ENCODE measurements around the gene ST3GAL3. TPM values are rescaled to one million over a fixed set of nuclear protein-coding genes. Genes with fewer than 3 reads are reported as not detected.

ST3GAL3 gene
- total and polyA plus RNA-seq, 2 donors (not counting 3 experiments of a cell fraction or from before 2014, with no cell fraction given): 14.3 to 35.8 TPM

DNA sequence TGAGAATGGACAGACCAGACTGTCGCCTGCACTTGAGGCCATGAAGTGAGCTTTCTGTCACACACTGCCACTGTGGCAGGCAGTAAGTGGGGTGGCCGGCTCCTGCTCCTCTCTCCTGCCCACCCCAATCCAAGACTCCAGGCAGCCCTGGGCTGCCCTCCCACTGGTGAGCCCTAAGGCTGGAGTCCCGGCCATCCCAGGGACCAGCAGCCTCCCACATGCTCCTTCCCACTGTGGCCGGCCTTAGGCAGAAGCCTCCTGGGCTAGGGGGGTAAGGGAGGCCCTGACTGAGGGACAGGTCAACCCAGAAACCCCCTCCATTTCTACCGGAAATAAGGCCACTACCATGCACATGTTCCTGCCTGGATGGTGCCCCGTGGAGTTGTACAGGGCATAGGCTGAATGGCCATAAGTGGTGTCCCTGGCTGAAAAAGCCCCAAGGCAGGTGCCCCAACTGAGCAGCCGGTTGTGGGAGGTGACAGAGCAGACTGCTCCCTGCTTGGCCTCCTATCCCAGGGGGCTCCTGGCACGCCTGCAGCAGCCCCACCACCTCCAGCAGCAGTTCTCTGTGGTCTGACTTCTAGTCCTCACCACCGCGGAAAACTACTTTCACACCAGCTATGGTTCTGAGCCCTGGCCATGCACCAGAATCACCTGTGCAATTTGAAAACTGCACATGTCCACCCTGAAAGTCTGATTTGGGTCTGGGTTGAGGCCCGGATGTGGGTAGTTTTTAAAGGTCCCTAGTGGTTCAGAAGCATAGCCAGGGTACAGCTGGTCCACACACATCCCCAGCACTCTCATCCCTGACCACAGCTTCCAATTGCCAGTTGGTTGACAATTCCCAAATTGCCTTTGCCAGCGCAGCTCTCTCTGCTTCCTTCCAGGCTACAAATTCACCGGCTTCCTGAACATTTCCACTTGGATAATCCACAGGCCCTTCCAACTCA lies 224.7 kb downstream of the ST3GAL3 start:
- Histone ChIP-seq H2AFZ (ENCODE audit: low read depth, low read length) (no peak overlapping the region), H3K4me2 (ENCODE audit: insufficient read depth, low read length) (no peak overlapping the region), H3K27ac (ENCODE audit: insufficient read depth, low read depth, low read length) (no peak overlapping the region), H3K9ac (replicated peaks; ENCODE audit: extremely low read depth, insufficient read depth, low read length) (no peak overlapping the region), H3K79me2 (ENCODE audit: control insufficient read depth, insufficient read depth, low read length) (no peaks in the 10 kb centered on the region), H3K4me3 (replicated peaks in 1 of 3; ENCODE audit: insufficient read depth in 1 of 3, low read depth in 1 of 3, low read length in 3 of 3) (no peak overlapping the region), H3K36me3 (ENCODE audit: control insufficient read depth in 2 of 2, extremely low read depth in 1 of 2, insufficient read depth in 2 of 2, low read length in 2 of 2) (no peaks in the 10 kb centered on the region), H3K4me1 (ENCODE audit: control insufficient read depth, extremely low read depth, insufficient read depth, low read length) (peaks cover 5% of the 10 kb centered on the region), H3K9me1 (replicated peaks; ENCODE audit: control insufficient read depth, extremely low read depth, insufficient read depth, low read length) (no peaks in the 10 kb centered on the region), H3K27me3 (ENCODE audit: control insufficient read depth in 2 of 2, insufficient read depth in 2 of 2, low read length in 2 of 2) (peaks cover 0 to 9% of the 10 kb centered on the region in 2 experiments), H4K20me1 (replicated peaks; ENCODE audit: control insufficient read depth, extremely low read depth, insufficient read depth, low read length) (no peaks in the 10 kb centered on the region), H3K9me3 (replicated peaks; ENCODE audit: control insufficient read depth, insufficient read depth, low read length) (no peaks in the 10 kb centered on the region)
- DNase-seq (ENCODE audit: low read depth, low spot score) (no peak), FAIRE-seq (no peak)
- no peak for TF ChIP-seq MYC (IDR thresholded peaks at IDR 0.05; ENCODE audit: low read depth, low read length)
- TF ChIP-seq, protein P1, sequence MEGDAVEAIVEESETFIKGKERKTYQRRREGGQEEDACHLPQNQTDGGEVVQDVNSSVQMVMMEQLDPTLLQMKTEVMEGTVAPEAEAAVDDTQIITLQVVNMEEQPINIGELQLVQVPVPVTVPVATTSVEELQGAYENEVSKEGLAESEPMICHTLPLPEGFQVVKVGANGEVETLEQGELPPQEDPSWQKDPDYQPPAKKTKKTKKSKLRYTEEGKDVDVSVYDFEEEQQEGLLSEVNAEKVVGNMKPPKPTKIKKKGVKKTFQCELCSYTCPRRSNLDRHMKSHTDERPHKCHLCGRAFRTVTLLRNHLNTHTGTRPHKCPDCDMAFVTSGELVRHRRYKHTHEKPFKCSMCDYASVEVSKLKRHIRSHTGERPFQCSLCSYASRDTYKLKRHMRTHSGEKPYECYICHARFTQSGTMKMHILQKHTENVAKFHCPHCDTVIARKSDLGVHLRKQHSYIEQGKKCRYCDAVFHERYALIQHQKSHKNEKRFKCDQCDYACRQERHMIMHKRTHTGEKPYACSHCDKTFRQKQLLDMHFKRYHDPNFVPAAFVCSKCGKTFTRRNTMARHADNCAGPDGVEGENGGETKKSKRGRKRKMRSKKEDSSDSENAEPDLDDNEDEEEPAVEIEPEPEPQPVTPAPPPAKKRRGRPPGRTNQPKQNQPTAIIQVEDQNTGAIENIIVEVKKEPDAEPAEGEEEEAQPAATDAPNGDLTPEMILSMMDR (IDR thresholded peaks at IDR 0.05; ENCODE audit: extremely low read depth in 1 of 2, insufficient read depth in 1 of 2, low read depth in 1 of 2, low read length in 2 of 2): no peak
- TF ChIP-seq, protein P2, sequence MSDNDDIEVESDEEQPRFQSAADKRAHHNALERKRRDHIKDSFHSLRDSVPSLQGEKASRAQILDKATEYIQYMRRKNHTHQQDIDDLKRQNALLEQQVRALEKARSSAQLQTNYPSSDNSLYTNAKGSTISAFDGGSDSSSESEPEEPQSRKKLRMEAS (IDR thresholded peaks at IDR 0.05; ENCODE audit: insufficient read depth, insufficient read length): no peak
- no peak for TF ChIP-seq POLR2A (IDR thresholded peaks at IDR 0.05; ENCODE audit: low read depth, low read length)
- intact Hi-C loops (cut with micrococcal nuclease): loop anchor here (5.0 kb wide), 2 partner anchors 80 to 280 kb away; partner anchors contain the start of gene KDM4A
- dilution Hi-C loops (cut with MboI; ENCODE audit: extremely low pct_ligation_motif_present, low sequenced_read_pairs): loop anchor here (25.0 kb wide), 1 partner anchor 170 kb away; no protein-coding TSS in a partner anchor
- ChIA-PET POLR2A (interaction anchor here (1.4 kb wide), 1 partner anchor 168 kb away, joined by 4 read pairs; no protein-coding TSS in a partner anchor), CTCF (interaction anchor here (1.2 to 18.1 kb wide), 3 partner anchors 14 to 168 kb away, joined by 3 to 965 read pairs (median 93); partner anchors contain the start of genes ATP6V0B and IPO13)
- no TSS peak for BruUV-seq (replicated peaks)
